HCEC 1CT (cell line): ENCODE data around the gene NCL.

Experiments used
- DNase-seq: peaks from one replicate; pipeline ENCODE4 v3.0.0-alpha.2; 2017

The NCL gene

GRCh38 chr2:231463698-231464575, at the start of gene NCL:
Gene NCL (minus strand): TSS chr2:231464484. CDS start chr2:231464353, 131 bp downstream.
- DNase-seq: peak; percentile 98

DNA sequence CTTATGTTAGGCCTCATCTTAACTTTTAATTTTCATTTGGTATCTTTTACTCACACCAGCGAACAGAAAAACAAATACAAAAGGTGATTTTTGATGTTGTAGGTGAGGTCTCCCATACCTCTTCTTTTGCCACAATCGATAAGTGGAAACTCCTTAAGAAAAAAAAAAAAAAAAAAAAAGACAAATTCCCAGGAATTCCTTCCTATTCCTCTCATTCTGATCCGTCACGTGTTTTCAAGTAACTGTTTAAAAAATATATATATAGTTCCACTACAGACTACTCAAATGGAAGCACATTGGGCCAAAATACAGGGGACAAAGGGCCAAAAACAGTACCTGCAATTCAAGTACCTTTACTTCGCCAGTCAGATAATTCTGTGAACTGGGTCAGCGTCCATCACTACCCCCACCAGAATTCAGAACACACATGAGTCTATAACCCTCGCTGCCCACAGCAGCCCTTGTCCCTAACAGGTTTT, 49.5 kb upstream of the NCL start:
- no peak for DNase-seq

DNA sequence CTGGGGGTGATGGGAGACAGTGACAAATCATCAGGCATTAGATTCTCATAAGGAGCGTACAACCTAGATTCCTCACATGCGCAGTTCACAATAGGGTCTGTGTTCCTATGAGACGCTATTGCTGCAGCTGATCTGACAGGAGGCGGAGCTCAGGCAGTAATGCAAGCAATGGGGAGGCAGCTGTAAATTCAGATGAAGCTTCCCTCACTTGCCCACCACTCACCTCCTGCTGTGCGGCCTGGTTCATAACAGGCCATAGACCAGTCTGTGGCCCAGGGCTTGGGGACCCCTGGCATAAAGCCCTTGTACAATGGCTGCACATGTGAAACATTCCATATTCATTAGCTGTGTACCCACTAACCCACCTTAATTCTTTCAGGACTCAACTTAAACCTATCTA, 47.9 kb upstream of the NCL start:
- no peak for DNase-seq

DNA sequence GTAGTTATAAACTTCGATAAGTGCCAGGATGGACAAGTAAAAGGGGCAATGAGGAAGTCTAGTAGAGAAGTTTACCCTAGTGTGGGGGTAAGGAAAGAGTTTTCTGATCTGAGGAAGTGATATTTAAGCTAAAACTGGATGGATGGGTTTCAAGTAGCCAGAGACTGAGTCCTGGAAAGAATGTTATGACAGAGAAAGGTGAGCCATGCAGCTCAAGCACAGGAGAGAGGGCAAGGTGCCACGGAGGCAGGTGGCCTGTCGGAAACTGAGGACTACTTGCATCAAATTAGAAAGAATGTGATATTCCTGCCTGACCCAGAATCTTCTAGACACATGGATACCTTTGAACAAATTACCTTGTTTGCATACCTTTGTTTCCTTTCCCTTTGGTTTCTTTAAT, 39.5 kb upstream of the NCL start:
- DNase-seq: no peak

GRCh38 chr2:231502596-231502995, 38.3 kb upstream of the NCL start:
- DNase-seq: no peak

- DNase-seq: no peak
Measured at GRCh38 chr2:231497651-231498050, 33.4 kb upstream of the NCL start.

DNA sequence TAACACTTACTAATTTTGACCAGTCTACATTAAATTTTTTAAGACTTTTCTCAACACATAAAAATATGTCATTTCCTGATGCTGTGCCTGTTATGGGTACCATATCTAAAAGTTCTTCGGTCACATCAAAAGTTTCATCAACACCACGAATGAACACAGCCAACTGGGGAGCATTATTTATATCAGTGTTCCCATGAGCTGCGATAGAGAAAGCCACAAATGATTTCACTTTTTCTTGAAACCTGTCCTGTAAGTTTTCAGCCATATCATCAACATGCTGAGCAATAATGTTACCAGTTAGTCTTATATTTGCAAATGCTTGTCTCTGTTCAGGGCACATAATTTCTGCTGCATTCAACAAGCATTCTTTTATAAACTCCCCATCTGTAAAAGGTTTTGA, 30.4 kb upstream of the NCL start:
- DNase-seq: no peak

GRCh38 chr2:231490801-231491200, 26.5 kb upstream of the NCL start:
- no peak for DNase-seq

GRCh38 chr2:231489990-231490389, 25.7 kb upstream of the NCL start:
- no peak for DNase-seq

GRCh38 chr2:231488331-231488730, 24.0 kb upstream of the NCL start:
- no peak for DNase-seq

DNA sequence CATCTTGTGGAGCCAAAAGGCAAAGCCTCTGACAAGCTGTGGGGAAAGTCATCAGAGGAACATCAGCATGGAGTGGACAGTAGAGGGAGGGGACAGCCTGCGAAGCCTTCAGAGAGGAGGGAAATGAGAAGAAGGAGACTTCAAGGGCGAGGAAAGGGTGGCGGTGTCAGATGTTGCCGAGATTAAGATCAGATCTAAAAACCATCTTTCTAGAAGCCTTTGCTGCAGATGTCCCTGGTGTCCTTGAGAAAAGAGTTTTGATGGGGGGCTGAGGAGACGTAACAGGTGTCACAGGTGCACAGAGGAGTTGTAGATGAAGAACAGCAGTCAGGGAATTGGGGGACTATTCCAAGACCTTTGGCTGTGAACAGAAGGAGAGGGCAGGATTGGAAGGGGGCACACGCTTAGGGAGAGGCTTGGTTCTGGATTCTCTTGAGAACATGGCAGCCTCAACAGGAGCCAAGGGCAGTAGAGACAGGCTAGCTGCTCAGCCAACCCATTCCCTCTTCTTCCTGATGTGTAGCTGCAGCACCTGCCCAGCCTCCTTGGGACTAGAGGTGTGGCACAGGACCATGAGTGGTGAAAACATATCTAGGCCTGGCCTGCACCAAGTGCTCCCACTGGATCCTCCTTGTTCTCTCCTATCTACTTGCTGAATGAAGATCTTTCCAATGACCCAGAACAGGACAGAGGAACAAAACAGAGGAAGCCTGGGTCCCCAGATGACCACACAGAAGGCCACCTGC, 22.7 kb upstream of the NCL start:
- DNase-seq: no peak

GRCh38 chr2:231483398-231484329, 19.4 kb upstream of the NCL start:
- DNase-seq: no peak

- peak; percentile 47 for DNase-seq
Measured at GRCh38 chr2:231482806-231483391, 18.6 kb upstream of the NCL start.

DNA sequence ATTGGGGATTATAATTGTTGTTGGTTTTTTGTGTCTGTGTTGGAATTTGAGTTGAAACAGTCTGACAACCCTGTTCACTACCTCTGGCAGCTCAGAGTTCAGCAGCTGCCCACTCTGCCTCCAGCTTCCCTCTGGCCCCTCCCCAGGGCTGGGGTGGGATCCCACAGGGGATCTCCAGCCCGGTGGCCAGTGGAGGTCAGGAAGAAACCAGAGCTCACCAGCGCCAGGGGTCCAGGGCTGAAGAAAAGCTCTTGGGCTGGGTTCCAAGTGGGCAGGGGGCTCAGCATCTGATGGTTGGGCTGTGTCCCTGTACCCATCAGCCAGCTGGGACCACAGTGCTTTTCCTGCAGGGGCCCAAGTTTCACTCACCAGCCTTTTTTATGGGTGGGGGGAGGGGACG, 16.5 kb upstream of the NCL start:
- DNase-seq: no peak

DNA sequence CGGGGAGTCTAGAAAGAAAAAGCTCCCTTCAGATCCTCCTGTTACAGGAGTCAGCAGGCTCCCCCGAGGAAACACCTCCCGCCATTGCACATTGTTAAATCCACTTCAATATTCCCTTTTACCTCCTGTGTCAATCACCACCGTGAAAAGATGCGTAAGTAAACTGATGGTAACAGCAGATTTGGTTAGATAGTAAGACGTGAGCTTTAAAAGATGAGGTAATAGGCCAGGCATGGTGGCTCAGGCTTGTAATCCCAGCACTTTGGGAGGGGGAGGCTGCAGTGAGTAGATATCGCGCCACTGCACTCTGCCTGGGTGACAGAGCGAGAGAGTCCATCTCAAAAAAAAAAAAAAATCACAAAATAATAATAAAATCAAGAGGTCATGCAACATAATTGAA, 15.2 kb upstream of the NCL start:
- DNase-seq: no peak

GRCh38 chr2:231476920-231477319, 12.6 kb upstream of the NCL start:
- DNase-seq: no peak

GRCh38 chr2:231475965-231476364, 11.7 kb upstream of the NCL start:
- no peak for DNase-seq

GRCh38 chr2:231472816-231473215, 8.5 kb upstream of the NCL start:
- no peak for DNase-seq

GRCh38 chr2:231470246-231470900, 6.1 kb upstream of the NCL start:
- no peak for DNase-seq

DNA sequence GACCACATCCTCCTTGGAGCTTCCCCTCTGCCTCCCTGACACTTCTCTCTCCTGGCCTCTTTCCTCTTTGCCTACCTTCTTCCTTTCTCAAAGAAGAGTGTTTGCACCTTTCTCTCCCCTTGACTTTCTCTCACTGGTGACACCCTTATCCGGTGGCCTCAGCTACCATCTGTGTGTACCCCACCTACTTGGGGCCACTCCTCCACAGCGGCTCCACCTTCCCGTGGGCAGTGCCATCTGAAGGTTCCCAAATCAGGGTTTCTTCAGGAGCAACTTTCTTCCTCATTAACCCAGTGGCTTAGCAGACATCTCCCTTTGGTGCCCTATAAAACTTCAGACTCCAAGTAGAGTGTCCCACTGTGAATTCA, 5.3 kb upstream of the NCL start:
- DNase-seq: no peak

- no peak for DNase-seq
Measured at GRCh38 chr2:231467613-231468530, 3.6 kb upstream of the NCL start.
